NCI-H446 (cell line): ENCODE measurements around the gene CES1.
"Not testable (repeated sequence)": the region's sequence is repeated elsewhere in the genome, so short reads cannot be mapped to it uniquely, and the experiment has no call there.

Source experiments
- DNase-seq, 2 experiments: peaks; one replicate each; lab custom pipeline; 2025; lab: John Stamatoyannopoulos, UW

CES1 gene

GRCh38 chr16:55830658-55831294 is 2.1 kb downstream of the CES1 start:
- no peak for DNase-seq

GRCh38 chr16:55829232-55829631 is 3.7 kb downstream of the CES1 start:
- DNase-seq = not testable (repeated sequence)

- no peak for DNase-seq
Measured at GRCh38 chr16:55828680-55829079, 4.2 kb downstream of the CES1 start.

GRCh38 chr16:55825115-55825728 is 7.7 kb downstream of the CES1 start:
- DNase-seq = no peak

- DNase-seq = no peak
Measured at GRCh38 chr16:55824473-55825000, 8.4 kb downstream of the CES1 start.

- no peak for DNase-seq
Measured at GRCh38 chr16:55822280-55822810, 10.6 kb downstream of the CES1 start.

- DNase-seq = no peak
Measured at GRCh38 chr16:55821210-55821609, 11.7 kb downstream of the CES1 start.

GRCh38 chr16:55820615-55821014 is 12.3 kb downstream of the CES1 start:
- DNase-seq = no peak

GRCh38 chr16:55817236-55817912 is 15.5 kb downstream of the CES1 start:
- no peak for DNase-seq

GRCh38 chr16:55816222-55816621 is 16.7 kb downstream of the CES1 start:
- DNase-seq = not testable (repeated sequence)

GRCh38 chr16:55815320-55815719 is 17.6 kb downstream of the CES1 start:
- no peak for DNase-seq

GRCh38 chr16:55814174-55814573 is 18.7 kb downstream of the CES1 start:
- not testable (repeated sequence) for DNase-seq

- DNase-seq = not testable (repeated sequence)
Measured at GRCh38 chr16:55813730-55814129, 19.2 kb downstream of the CES1 start.

GRCh38 chr16:55812951-55813350 is 19.9 kb downstream of the CES1 start:
- DNase-seq = no peak

GRCh38 chr16:55811811-55812210 is 21.1 kb downstream of the CES1 start:
- no peak for DNase-seq

GRCh38 chr16:55810451-55810961 is 22.4 kb downstream of the CES1 start:
- no peak for DNase-seq

- DNase-seq = no peak
Measured at GRCh38 chr16:55809851-55810250, 23.0 kb downstream of the CES1 start.

GRCh38 chr16:55809386-55809785 is 23.5 kb downstream of the CES1 start:
- no peak for DNase-seq

- not testable (repeated sequence) for DNase-seq
Measured at GRCh38 chr16:55808286-55808685, 24.6 kb downstream of the CES1 start.

GRCh38 chr16:55805104-55805503 is 27.8 kb downstream of the CES1 start:
- DNase-seq = not testable (repeated sequence)

GRCh38 chr16:55803681-55804080 is 29.2 kb downstream of the CES1 start:
- not testable (repeated sequence) for DNase-seq

GRCh38 chr16:55792934-55793374 is 39.9 kb downstream of the CES1 start:
- DNase-seq = not testable (repeated sequence)
